Measurements from ENCODE around the gene CHL1.

The CHL1 gene

DNA sequence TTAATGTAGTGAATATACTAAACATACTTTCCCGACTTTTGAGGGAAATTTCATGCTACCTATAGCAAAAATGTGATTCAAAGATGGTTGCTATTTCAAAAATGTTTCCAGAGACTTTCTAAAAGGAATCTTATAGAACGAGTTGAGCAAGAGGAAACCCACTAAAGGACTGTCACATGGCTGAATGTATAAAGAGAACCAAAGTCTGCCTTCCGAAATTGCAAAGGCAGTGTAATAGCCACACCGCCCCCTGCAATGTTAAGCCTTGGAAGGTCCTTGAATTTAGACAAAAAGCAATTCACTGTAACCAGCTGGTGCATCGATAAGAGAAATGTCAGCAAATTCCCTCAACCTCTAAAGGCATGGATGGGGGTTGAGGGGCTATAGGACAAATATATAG lies 142.8 kb downstream of the CHL1 start:
- TF ChIP-seq, protein P1, sequence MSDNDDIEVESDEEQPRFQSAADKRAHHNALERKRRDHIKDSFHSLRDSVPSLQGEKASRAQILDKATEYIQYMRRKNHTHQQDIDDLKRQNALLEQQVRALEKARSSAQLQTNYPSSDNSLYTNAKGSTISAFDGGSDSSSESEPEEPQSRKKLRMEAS (IDR thresholded peaks at IDR 0.05), result no peak
- TF ChIP-seq NFIC (IDR thresholded peaks at IDR 0.05), result no peak
- TF ChIP-seq YY1 (IDR thresholded peaks at IDR 0.05; ENCODE audit: low read depth), result no peak
- TF ChIP-seq CREB1 (IDR thresholded peaks at IDR 0.05; ENCODE audit: low read depth), result no peak
- TF ChIP-seq, protein P2, sequence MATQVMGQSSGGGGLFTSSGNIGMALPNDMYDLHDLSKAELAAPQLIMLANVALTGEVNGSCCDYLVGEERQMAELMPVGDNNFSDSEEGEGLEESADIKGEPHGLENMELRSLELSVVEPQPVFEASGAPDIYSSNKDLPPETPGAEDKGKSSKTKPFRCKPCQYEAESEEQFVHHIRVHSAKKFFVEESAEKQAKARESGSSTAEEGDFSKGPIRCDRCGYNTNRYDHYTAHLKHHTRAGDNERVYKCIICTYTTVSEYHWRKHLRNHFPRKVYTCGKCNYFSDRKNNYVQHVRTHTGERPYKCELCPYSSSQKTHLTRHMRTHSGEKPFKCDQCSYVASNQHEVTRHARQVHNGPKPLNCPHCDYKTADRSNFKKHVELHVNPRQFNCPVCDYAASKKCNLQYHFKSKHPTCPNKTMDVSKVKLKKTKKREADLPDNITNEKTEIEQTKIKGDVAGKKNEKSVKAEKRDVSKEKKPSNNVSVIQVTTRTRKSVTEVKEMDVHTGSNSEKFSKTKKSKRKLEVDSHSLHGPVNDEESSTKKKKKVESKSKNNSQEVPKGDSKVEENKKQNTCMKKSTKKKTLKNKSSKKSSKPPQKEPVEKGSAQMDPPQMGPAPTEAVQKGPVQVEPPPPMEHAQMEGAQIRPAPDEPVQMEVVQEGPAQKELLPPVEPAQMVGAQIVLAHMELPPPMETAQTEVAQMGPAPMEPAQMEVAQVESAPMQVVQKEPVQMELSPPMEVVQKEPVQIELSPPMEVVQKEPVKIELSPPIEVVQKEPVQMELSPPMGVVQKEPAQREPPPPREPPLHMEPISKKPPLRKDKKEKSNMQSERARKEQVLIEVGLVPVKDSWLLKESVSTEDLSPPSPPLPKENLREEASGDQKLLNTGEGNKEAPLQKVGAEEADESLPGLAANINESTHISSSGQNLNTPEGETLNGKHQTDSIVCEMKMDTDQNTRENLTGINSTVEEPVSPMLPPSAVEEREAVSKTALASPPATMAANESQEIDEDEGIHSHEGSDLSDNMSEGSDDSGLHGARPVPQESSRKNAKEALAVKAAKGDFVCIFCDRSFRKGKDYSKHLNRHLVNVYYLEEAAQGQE (IDR thresholded peaks at IDR 0.05; ENCODE audit: low read depth), result no peak
- TF ChIP-seq, protein P3, sequence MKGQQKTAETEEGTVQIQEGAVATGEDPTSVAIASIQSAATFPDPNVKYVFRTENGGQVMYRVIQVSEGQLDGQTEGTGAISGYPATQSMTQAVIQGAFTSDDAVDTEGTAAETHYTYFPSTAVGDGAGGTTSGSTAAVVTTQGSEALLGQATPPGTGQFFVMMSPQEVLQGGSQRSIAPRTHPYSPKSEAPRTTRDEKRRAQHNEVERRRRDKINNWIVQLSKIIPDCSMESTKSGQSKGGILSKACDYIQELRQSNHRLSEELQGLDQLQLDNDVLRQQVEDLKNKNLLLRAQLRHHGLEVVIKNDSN (IDR thresholded peaks at IDR 0.05), result no peak
- TF ChIP-seq FOXM1 (IDR thresholded peaks at IDR 0.05; ENCODE audit: borderline replicate concordance, low read depth), result no peak
- no peak for TF ChIP-seq CEBPB (IDR thresholded peaks at IDR 0.05)
- TF ChIP-seq TCF12 (IDR thresholded peaks at IDR 0.05; ENCODE audit: low read depth), result no peak

DNA sequence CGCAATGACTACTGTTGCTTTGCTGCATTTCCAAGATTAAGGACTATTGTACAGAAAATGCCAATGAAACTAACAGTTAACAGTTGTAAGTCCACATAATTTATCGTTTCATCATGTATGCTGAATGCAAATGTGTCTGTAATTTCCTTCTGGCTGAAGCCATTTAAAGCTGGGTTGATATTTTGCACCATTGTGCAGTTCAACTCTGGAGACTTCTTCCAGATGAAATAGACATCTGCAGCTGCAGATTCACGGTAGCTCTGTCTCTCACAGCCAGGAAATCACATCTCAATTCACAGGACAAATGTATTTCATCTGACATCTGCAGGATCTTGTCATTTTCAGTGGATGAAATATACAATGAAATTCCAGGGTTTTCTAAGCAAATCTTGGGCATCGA lies 145.4 kb downstream of the CHL1 start:
- TF ChIP-seq CREB1 (IDR thresholded peaks at IDR 0.05; ENCODE audit: low read depth) (no peak), FOXM1 (IDR thresholded peaks at IDR 0.05; ENCODE audit: borderline replicate concordance, low read depth) (no peak), TAF1 (IDR thresholded peaks at IDR 0.05; ENCODE audit: low read depth) (no peak), EGR1 (IDR thresholded peaks at IDR 0.05) (no peak), YY1 (IDR thresholded peaks at IDR 0.05; ENCODE audit: low read depth) (no peak), NFIC (IDR thresholded peaks at IDR 0.05) (no peak)

DNA sequence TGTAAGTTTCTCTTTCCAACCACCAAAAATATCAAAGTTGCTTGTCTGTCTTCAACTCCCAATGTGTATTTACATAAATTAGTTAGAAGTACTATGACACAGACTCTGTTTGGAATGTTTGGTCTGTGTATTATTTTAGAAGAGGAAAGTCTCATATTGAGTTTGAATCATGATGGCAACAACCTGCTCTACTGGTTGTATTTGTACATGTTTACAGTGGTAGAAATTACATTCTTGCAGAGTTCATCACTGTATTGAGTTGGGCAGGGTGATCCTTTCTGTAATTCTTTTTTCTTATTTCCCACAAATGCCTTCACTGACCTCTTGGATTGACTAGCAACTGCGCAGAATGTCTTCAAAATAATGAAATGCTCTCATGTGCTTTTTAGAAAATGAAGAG lies 149.6 kb downstream of the CHL1 start:
- TF ChIP-seq YY1 (IDR thresholded peaks at IDR 0.05; ENCODE audit: low read depth) (no peak), EP300 (IDR thresholded peaks at IDR 0.05; ENCODE audit: borderline replicate concordance) (no peak), NFIC (IDR thresholded peaks at IDR 0.05) (no peak), CREB1 (IDR thresholded peaks at IDR 0.05; ENCODE audit: low read depth) (no peak), ZBTB7A (IDR thresholded peaks at IDR 0.05; ENCODE audit: low read depth) (no peak), FOXM1 (IDR thresholded peaks at IDR 0.05; ENCODE audit: borderline replicate concordance, low read depth) (no peak)
- TF ChIP-seq, protein P2 (IDR thresholded peaks at IDR 0.05; ENCODE audit: low read depth), result no peak
- TF ChIP-seq, protein P3 (IDR thresholded peaks at IDR 0.05), result no peak

DNA sequence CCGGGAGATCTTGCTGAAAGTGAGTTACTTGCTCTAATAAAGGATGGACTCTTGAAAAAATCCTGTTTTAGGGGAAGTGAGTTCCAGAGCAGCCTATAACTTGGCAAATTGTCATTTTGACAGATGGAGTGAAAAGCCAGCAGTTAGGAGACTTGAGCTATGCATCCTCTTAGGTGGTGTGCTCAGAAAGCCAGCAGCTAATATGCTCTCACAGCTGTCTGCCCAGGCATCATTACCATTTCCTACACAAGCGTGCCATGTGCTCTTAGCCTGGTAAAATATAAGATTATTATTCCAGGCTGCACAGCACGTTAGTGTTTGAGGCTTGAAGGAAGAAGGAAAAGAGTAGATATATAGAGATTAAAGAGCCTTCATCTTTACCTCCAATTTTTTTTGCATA lies 151.0 kb downstream of the CHL1 start:
- TF ChIP-seq ZBTB7A (IDR thresholded peaks at IDR 0.05; ENCODE audit: low read depth) (no peak), TCF12 (IDR thresholded peaks at IDR 0.05; ENCODE audit: low read depth) (no peak), CEBPB (IDR thresholded peaks at IDR 0.05) (no peak), EP300 (IDR thresholded peaks at IDR 0.05; ENCODE audit: borderline replicate concordance) (no peak), TEAD4 (IDR thresholded peaks at IDR 0.05) (no peak), TAF1 (IDR thresholded peaks at IDR 0.05; ENCODE audit: low read depth) (no peak), NFIC (IDR thresholded peaks at IDR 0.05) (no peak), YY1 (IDR thresholded peaks at IDR 0.05; ENCODE audit: low read depth) (no peak), CREB1 (IDR thresholded peaks at IDR 0.05; ENCODE audit: low read depth) (no peak), EGR1 (IDR thresholded peaks at IDR 0.05) (no peak), FOXM1 (IDR thresholded peaks at IDR 0.05; ENCODE audit: borderline replicate concordance, low read depth) (no peak), RAD21 (IDR thresholded peaks at IDR 0.05; ENCODE audit: low read depth) (no peak)
- TF ChIP-seq, protein P2 (IDR thresholded peaks at IDR 0.05; ENCODE audit: low read depth), result no peak
- TF ChIP-seq, protein P1 (IDR thresholded peaks at IDR 0.05), result no peak
- TF ChIP-seq, protein P3 (IDR thresholded peaks at IDR 0.05), result no peak

Measured in Ishikawa (cell line).